ENCODE results near the gene SSBP4. TPM values are rescaled to one million over a fixed set of nuclear protein-coding genes. Genes with fewer than 3 reads are reported as not detected.

Gene SSBP4
- total RNA-seq, 1 experiment from 2014 or later: 164 TPM

GRCh38 chr19:18397242-18398202 is 21.7 kb upstream of the SSBP4 start, which contains the start of gene LRRC25:
Gene LRRC25, minus strand, starts transcription at chr19:18397622. Its CDS starts 659 bp downstream, at chr19:18396963.
- no peaks in the 10 kb centered on the region for H3K79me2 ChIP-seq (ENCODE audit: insufficient read depth, low read length)
- H3K4me3 ChIP-seq (replicated peaks in 1 of 2; ENCODE audit: low read depth in 1 of 2, low read length in 2 of 2): no peak within 1 kb of the TSS
- RAD21 ChIA-PET (ENCODE audit: low non-redundant PET in 1 of 2, low total read pairs in 2 of 2, uncharacterized antibody in 2 of 2, unreplicated experiment in 2 of 2): no interaction called here
- no peaks in the 10 kb centered on the region for H3K9me2 ChIP-seq (ENCODE audit: insufficient read depth)
- BruUV-seq (replicated peaks): no TSS peak
- no peak within 1 kb of the TSS for H3K27ac ChIP-seq (ENCODE audit: low read depth, low read length)
- no peaks in the 10 kb centered on the region for H3K9me3 ChIP-seq (ENCODE audit: control insufficient read depth in 1 of 2, insufficient read depth in 1 of 2, low read depth in 1 of 2, low read length in 2 of 2)
- H3K4me1 ChIP-seq (ENCODE audit: control insufficient read depth in 1 of 2, insufficient read depth in 2 of 2, low read length in 2 of 2): peaks cover 9 to 22% of the 10 kb centered on the region in 2 experiments
- no peak within 1 kb of the TSS for H2AFZ ChIP-seq (ENCODE audit: low read depth, low read length, poor library complexity, severe bottlenecking)
- no peak for ATAC-seq
- POLR2A ChIA-PET: interaction anchor here (1.0 kb wide), 1 partner anchor 12 kb away, joined by 4 read pairs; the partner anchor contains the start of gene GDF15
- H3K36me3 ChIP-seq (ENCODE audit: control insufficient read depth in 1 of 2, insufficient read depth in 2 of 2, low read length in 2 of 2): no peaks in the 10 kb centered on the region
- no peak within 1 kb of the TSS for H3K9ac ChIP-seq (ENCODE audit: low read length)
- H4K20me1 ChIP-seq (ENCODE audit: insufficient read depth): no peaks in the 10 kb centered on the region
- H3K4me2 ChIP-seq (ENCODE audit: low read length): no peak within 1 kb of the TSS
- TF ChIP-seq YY1 (IDR thresholded peaks at IDR 0.05; ENCODE audit: extremely low read depth, insufficient replicate concordance, low read depth, low read length) (no peak), SIN3A (IDR thresholded peaks at IDR 0.05; ENCODE audit: low read depth) (no peak), POLR2AphosphoS5 (IDR thresholded peaks at IDR 0.05; ENCODE audit: low read depth, low read length) (no peak), CBX3 (IDR thresholded peaks at IDR 0.05; ENCODE audit: low read depth) (no peak), MAX (IDR thresholded peaks at IDR 0.05) (no peak), RAD21 (IDR thresholded peaks at IDR 0.05; ENCODE audit: low read depth) (no peak), FOSL1 (IDR thresholded peaks at IDR 0.05; ENCODE audit: low read depth) (no peak), SRF (IDR thresholded peaks at IDR 0.05; ENCODE audit: low read depth) (no peak), EGR1 (IDR thresholded peaks at IDR 0.05; ENCODE audit: low read depth) (no peak), ELF1 (IDR thresholded peaks at IDR 0.05; ENCODE audit: borderline replicate concordance, low read depth) (no peak), ZFX (IDR thresholded peaks at IDR 0.05) (no peak), EZH2 (IDR thresholded peaks at IDR 0.05) (no peak), TCF7L2 (IDR thresholded peaks at IDR 0.05; ENCODE audit: borderline replicate concordance, extremely low read depth, insufficient read depth, insufficient read length) (no peak), REST (IDR thresholded peaks at IDR 0.05; ENCODE audit: low read depth) (no peak), ATF3 (IDR thresholded peaks at IDR 0.05) (no peak), ZBTB33 (IDR thresholded peaks at IDR 0.05; ENCODE audit: extremely low read depth, insufficient replicate concordance, low read length) (no peak), SP1 (IDR thresholded peaks at IDR 0.05; ENCODE audit: low read depth) (no peak), CEBPB (IDR thresholded peaks at IDR 0.05; ENCODE audit: low read depth) (no peak)
- no peak for DNase-seq (ENCODE audit: low read depth, low spot score)
- H3K27me3 ChIP-seq (ENCODE audit: insufficient read depth, low read length): no peaks in the 10 kb centered on the region
- CTCF ChIA-PET: no interaction called here
- intact Hi-C loops (cut with micrococcal nuclease): no loop called here

Data from HCT116 (cell line).